Measurements from ENCODE around the gene HUS1B.

The HUS1B gene

GRCh38 chr6:689223-689622 is 32.3 kb upstream of the HUS1B start:
- H3K4me3 Mint-ChIP-seq: no peak overlapping the region
- peaks cover 28 to 45% of the 10 kb centered on the region in 2 donors for H3K4me1 Mint-ChIP-seq
- no peaks in the 10 kb centered on the region for H3K9me3 Mint-ChIP-seq
- no peaks in the 10 kb centered on the region for H3K27me3 Mint-ChIP-seq
- no peak overlapping the region for H3K27ac Mint-ChIP-seq
- no peak for ATAC-seq (replicated peaks)
- H3K36me3 Mint-ChIP-seq: peaks cover 11 to 21% of the 10 kb centered on the region in 2 donors
- no peak for DNase-seq

DNA sequence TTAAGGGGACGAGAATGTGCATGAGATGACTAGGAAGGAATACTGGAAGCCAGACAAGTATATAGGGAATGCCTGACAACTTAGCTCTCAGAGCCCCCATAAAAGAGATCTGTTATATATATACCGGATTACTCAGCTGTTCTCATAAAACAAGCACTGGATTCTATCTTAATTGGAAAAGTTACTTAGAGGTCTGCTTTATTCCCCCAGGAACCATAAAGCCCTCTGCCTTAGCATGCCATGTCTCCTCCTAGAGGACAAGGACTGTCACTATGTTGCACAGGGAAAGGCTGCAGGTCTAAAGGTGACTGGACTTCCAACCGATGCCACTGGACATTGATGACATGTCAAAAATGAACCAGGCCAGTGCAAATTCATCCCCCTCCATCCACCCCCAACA is 29.6 kb upstream of the HUS1B start:
- Mint-ChIP-seq H3K27ac (no peak overlapping the region), H3K4me1 (peaks cover 29 to 49% of the 10 kb centered on the region in 2 donors), H3K4me3 (no peak overlapping the region), H3K36me3 (peaks cover 13 to 27% of the 10 kb centered on the region in 2 donors), H3K27me3 (no peaks in the 10 kb centered on the region), H3K9me3 (no peaks in the 10 kb centered on the region)
- no peak for DNase-seq
- ATAC-seq (replicated peaks): no peak

DNA sequence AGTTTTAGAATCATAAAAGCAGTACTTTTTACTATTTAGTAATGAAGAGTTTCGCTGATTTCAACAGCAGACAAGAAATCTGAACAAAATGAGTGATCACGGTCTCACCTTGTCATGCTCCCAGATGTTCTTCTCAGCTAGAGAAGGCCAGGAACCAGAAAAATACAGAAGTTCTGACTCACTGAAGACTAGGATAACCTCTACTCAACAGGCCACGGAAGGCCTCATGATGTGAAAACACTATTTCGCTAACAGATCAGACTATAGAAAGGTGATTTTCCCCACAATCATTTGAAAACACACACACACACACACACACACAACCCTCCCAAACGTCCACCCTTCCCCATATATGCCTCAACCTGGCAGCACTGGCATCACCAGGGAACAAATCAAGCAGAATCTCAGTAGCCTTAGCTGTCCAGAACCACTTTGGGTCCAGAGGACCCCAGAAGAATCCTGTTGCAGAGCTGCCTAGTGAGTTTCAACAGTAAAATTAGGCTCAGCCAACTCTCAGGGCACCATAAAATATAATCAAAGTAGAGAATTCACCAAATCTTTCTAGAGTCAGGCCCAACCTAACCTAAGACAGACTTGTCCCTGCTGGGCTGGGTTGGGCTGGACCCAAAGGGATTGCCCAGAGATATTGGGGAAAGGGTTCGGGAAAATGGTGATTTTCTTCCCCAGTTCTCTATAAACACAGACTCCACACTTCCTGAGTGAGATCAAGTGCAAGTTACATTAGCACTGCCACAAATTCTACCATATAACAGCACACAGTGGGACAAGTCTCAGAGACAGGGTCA is 28.1 kb upstream of the HUS1B start:
- Mint-ChIP-seq H3K4me3 (peak overlapping the region in 1 of 2 donors; percentile 42), H3K9me3 (no peaks in the 10 kb centered on the region), H3K4me1 (peaks cover 28 to 45% of the 10 kb centered on the region in 2 donors), H3K36me3 (peaks cover 12 to 27% of the 10 kb centered on the region in 2 donors), H3K27ac (peak overlapping the region; percentile 81), H3K27me3 (no peaks in the 10 kb centered on the region)
- peak; percentile 50 to 85 for ATAC-seq (replicated peaks)
- no peak for DNase-seq

GRCh38 chr6:683742-684440 is 27.0 kb upstream of the HUS1B start:
- DNase-seq (no peak), ATAC-seq (replicated peaks) (peak; percentile 78 to 83)
- H3K4me1 Mint-ChIP-seq: peaks cover 26 to 52% of the 10 kb centered on the region in 2 donors
- peak overlapping the region; percentile 26 to 70 for H3K4me3 Mint-ChIP-seq
- H3K36me3 Mint-ChIP-seq: peaks cover 5 to 23% of the 10 kb centered on the region in 2 donors
- H3K27me3 Mint-ChIP-seq: no peaks in the 10 kb centered on the region
- no peaks in the 10 kb centered on the region for H3K9me3 Mint-ChIP-seq
- peak overlapping the region; percentile 15 for H3K27ac Mint-ChIP-seq

- H3K27ac Mint-ChIP-seq: no peak overlapping the region
- DNase-seq (no peak), ATAC-seq (replicated peaks) (no peak)
- H3K4me1 Mint-ChIP-seq: peaks cover 29 to 55% of the 10 kb centered on the region in 2 donors
- H3K36me3 Mint-ChIP-seq: peaks cover 10 to 29% of the 10 kb centered on the region in 2 donors
- H3K9me3 Mint-ChIP-seq: no peaks in the 10 kb centered on the region
- no peaks in the 10 kb centered on the region for H3K27me3 Mint-ChIP-seq
- H3K4me3 Mint-ChIP-seq: no peak overlapping the region
Observed at GRCh38 chr6:680666-681340, 23.9 kb upstream of the HUS1B start.

- Mint-ChIP-seq H3K9me3 (no peaks in the 10 kb centered on the region), H3K27me3 (no peaks in the 10 kb centered on the region), H3K4me3 (no peak overlapping the region), H3K36me3 (peaks cover 7 to 25% of the 10 kb centered on the region in 2 donors), H3K4me1 (peaks cover 26 to 51% of the 10 kb centered on the region in 2 donors), H3K27ac (no peak overlapping the region)
- DNase-seq (no peak), ATAC-seq (replicated peaks) (no peak)
Observed at GRCh38 chr6:680251-680650, 23.4 kb upstream of the HUS1B start.

- Mint-ChIP-seq H3K4me1 (peaks cover 28 to 54% of the 10 kb centered on the region in 2 donors), H3K4me3 (no peak overlapping the region), H3K9me3 (no peaks in the 10 kb centered on the region), H3K27me3 (no peaks in the 10 kb centered on the region), H3K27ac (no peak overlapping the region), H3K36me3 (peaks cover 9 to 20% of the 10 kb centered on the region in 2 donors)
- no peak for ATAC-seq (replicated peaks)
- no peak for DNase-seq
Observed at GRCh38 chr6:679282-679681, 22.4 kb upstream of the HUS1B start.

DNA sequence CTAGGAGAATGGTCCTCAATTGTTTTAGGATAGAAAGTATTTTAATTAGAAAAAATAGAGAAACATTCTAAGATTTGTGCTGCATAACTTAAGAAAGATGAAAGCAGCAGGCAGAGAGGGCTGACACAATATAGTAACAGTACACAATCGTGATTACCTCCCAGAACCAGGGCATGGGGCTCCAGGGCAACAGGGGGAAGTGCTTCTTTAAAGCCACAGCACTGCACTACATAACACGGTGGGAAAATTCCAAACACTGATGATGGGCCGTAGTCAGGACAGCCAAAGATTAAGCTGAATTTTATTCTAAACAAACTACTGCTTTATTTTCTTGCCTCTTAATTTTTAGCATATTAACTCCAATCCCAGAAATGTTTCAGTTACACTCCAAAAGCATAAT is 21.6 kb upstream of the HUS1B start:
- peaks cover 24 to 46% of the 10 kb centered on the region in 2 donors for H3K4me1 Mint-ChIP-seq
- ATAC-seq (replicated peaks): no peak
- no peak for DNase-seq
- H3K27me3 Mint-ChIP-seq: no peaks in the 10 kb centered on the region
- no peak overlapping the region for H3K27ac Mint-ChIP-seq
- H3K9me3 Mint-ChIP-seq: no peaks in the 10 kb centered on the region
- no peak overlapping the region for H3K4me3 Mint-ChIP-seq
- H3K36me3 Mint-ChIP-seq: peaks cover 9 to 17% of the 10 kb centered on the region in 2 donors

DNA sequence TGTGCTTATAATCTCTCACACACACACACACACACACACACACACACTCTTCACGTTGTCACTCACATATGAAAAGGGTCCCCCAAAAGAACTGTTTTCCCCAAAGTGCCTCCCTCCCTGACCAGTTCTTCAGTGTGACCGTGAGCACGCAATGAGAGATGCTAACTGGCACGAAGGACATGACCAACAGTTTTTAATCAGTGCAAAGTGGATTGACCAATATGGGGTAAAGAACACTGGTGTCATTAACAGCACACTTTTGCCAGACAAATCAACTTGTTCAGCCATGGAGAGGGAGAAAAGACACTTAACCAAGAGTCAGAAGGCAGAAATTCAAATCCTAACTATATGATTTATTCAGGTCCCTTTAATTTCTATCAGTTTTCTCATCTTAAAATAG is 21.0 kb upstream of the HUS1B start:
- no peak for ATAC-seq (replicated peaks)
- no peak for DNase-seq
- no peak overlapping the region for H3K4me3 Mint-ChIP-seq
- H3K27me3 Mint-ChIP-seq: no peaks in the 10 kb centered on the region
- peaks cover 22 to 40% of the 10 kb centered on the region in 2 donors for H3K4me1 Mint-ChIP-seq
- H3K36me3 Mint-ChIP-seq: peaks cover 9 to 15% of the 10 kb centered on the region in 2 donors
- no peaks in the 10 kb centered on the region for H3K9me3 Mint-ChIP-seq
- H3K27ac Mint-ChIP-seq: no peak overlapping the region

DNA sequence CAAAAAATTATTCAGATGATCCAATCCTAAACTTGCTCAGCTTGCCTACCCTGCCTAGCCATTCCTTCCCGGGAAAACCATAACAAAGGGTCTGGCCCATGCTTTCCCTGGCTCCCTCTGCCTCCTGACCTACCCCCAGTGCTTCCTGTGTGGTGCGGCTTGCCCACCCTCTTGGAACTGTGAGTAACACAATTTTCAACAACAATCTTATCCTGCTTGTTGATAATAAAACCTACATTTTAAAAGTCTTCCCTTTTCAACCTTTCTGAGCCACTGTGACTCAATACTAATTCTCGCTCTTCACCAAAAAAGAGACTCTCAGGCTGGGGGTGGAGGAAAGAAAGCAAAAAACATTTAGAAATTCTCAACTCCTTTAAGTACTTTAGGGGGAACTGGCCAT is 18.1 kb upstream of the HUS1B start:
- Mint-ChIP-seq H3K9me3 (peaks cover 6 to 7% of the 10 kb centered on the region in 2 donors), H3K4me3 (no peak overlapping the region), H3K27me3 (no peaks in the 10 kb centered on the region), H3K4me1 (peaks cover 11 to 22% of the 10 kb centered on the region in 2 donors), H3K27ac (no peak overlapping the region), H3K36me3 (peaks cover 14 to 18% of the 10 kb centered on the region in 2 donors)
- DNase-seq (no peak), ATAC-seq (replicated peaks) (no peak)

DNA sequence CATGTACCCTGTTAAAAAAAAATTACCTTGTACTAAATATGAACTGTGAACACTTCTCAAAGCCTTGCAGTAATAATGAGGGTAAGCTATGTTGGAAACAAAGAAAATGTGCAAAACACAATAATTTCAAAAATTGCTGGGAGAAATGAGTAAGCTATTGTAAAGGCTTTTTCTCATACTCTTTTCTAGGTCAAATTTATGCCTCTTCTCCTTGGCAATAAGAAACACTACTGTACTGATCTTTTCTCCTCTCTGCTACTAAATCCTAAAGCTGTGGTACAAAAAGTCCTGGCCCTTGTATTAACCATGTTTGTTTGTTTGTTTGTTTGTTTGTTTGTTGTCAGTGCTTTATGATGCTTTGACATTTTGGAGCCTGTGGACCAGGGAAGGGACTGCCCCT is 17.5 kb upstream of the HUS1B start:
- Mint-ChIP-seq H3K4me1 (peaks cover 12 to 17% of the 10 kb centered on the region in 2 donors), H3K4me3 (no peak overlapping the region), H3K9me3 (peaks cover 6 to 7% of the 10 kb centered on the region in 2 donors), H3K27ac (no peak overlapping the region), H3K36me3 (peaks cover 14 to 17% of the 10 kb centered on the region in 2 donors), H3K27me3 (no peaks in the 10 kb centered on the region)
- DNase-seq: no peak
- ATAC-seq (replicated peaks): no peak

DNA sequence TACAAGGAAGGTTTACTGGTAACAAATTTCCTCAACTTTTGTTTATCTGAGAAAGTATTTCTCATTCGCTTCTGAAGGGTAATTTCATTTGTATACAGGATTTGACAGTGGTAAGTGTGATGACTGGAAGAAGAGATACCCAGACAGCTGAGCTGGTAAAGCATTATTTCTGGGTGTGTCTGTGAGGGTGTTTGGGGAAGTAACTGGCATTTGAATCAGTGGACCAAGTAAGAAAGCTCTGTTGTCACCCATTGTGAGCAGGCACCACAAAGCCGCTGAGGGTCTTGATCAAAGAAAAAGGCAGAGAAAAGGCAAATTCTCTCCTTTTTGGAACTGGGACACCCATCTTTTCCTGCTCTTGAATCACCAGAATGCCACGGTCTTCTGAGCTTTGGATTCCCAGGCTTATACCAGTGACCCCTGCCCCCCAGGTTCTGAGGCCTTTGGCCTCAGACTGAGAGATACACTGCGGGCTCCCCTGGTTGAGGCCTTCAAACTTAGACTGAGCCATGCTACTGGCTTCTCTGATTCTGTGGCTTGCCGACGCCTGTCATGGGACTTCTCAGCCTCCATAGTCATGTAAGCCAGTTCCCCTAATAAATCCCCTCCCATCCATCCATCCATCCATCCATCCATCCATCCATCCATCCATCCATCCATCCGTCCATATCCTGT is 10.5 kb upstream of the HUS1B start:
- H3K27me3 Mint-ChIP-seq: no peaks in the 10 kb centered on the region
- DNase-seq (peak; percentile 14), ATAC-seq (replicated peaks) (peak in 1 of 2 donors; percentile 99)
- H3K4me1 Mint-ChIP-seq: peaks cover 31 to 41% of the 10 kb centered on the region in 2 donors
- peak overlapping the region; percentile 59 for H3K27ac Mint-ChIP-seq
- H3K36me3 Mint-ChIP-seq: peaks cover 13 to 20% of the 10 kb centered on the region in 2 donors
- peaks cover 5 to 15% of the 10 kb centered on the region in 2 donors for H3K9me3 Mint-ChIP-seq
- peak overlapping the region in 1 of 2 donors; percentile 43 for H3K4me3 Mint-ChIP-seq

DNA sequence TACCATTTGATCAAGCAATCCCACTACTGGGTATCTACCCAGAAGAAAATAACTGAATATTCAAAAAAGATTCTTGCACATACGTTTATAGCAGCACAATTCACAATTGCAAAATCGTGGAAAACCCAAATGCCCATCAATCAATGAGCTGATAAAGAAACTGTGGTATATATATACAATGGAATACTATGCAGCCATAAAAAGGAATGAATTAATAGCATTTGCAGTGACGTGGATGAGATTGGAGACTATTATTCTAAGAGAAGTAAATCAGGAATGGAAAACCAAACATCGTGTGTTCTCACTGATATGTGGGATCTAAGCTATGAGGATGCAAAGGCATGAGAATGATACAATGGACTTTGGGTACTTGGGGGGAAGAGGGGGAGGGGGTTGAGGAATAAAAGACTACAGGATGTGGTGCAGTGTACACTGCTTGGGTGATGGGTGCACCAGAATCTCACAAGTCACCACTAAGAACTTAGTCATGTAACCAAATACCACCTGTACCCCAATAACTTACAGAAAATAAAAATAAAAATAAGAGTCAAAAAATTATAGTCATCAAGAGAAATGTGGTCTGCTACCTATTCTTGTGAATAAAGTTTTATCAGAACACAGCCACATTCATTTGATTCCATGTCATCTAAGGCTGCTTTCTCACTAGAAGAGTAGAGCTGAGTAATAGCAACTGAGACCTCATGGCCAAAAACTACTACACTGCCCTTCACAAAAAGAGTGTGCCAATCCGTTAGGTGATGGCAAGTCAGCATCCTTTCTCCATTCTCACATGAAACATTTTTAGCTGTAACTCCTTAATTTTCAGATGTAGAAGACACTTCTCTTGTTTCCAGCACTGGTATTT is 8.7 kb upstream of the HUS1B start:
- Mint-ChIP-seq H3K27ac (no peak overlapping the region), H3K4me1 (peaks cover 49 to 54% of the 10 kb centered on the region in 2 donors), H3K36me3 (peaks cover 8 to 18% of the 10 kb centered on the region in 2 donors), H3K9me3 (peaks cover 0 to 9% of the 10 kb centered on the region in 2 donors), H3K4me3 (no peak overlapping the region), H3K27me3 (no peaks in the 10 kb centered on the region)
- DNase-seq: no peak
- no peak for ATAC-seq (replicated peaks)

All from stimulated activated naive B cell treated with anti-CD40 and anti-IgM and Interleukin-4, amounts not matched to agents 10 μg/mL and 1 μg/mL and 100 μg/mL, for 72 hours (primary cell).